B cell (primary cell): ENCODE results near the gene C6orf15. TPM values are rescaled to one million over a fixed set of nuclear protein-coding genes. Genes with fewer than 3 reads are reported as not detected.

ENCODE experiments used
- ATAC-seq: fragments of 200-7000 bp; cut with Tn5 transposase; one replicate; pipeline ENCODE4 v1.10.0; 2021; ENCODE audit warnings: low read depth, mild to moderate bottlenecking, moderate number of reproducible peaks, moderate library complexity
- CTCF ChIA-PET: fragments of 350-600 bp; sonication (Branson Sonifier 250); formaldehyde crosslinking; loops from one replicate; lab custom pipeline; 2021; ENCODE audit warnings: antibody characterized with exemption, inconsistent platforms; lab: Charles Lee
- POLR2A ChIA-PET: fragments of 350-600 bp; sonication (Branson Sonifier 250); formaldehyde crosslinking; loops from one replicate; lab custom pipeline; 2021; ENCODE audit warnings: antibody characterized with exemption; lab: Charles Lee
- DNase-seq: peaks from one replicate; pipeline ENCODE4 v3.0.0; 2013
- H2AFZ ChIP-seq: 2 replicates; pipeline ENCODE4 v1.6.1; 2012; ENCODE audit warnings: mild to moderate bottlenecking, low read depth, low read length; ENCODE audit not compliant: insufficient read depth, poor library complexity, severe bottlenecking
- H3K27ac ChIP-seq, 2 donors: 1 replicate in 1 of 2; 2 replicates in 1 of 2; pipeline ENCODE4 v1.5.1; 2012 to 2013; ENCODE audit warnings: low read length in 2 of 2, mild to moderate bottlenecking in 2 of 2, moderate library complexity in 1 of 2
- H3K27me3 ChIP-seq, 4 experiments: fragments of 200-600 bp in 1 of 4; sonication (generic) in 1 of 4; replicated peaks in 1 of 4; 1 replicate in 2 of 4; 2 replicates in 2 of 4; pipeline versions ENCODE4 v1.6.1 to v1.7.0; 2013 to 2016; ENCODE audit warnings: low read length in 3 of 4, mild to moderate bottlenecking in 2 of 4, mixed read lengths in 1 of 4, moderate library complexity in 1 of 4; ENCODE audit not compliant: insufficient read depth in 4 of 4, control insufficient read depth in 3 of 4; ENCODE audit errors: control extremely low read depth in 1 of 4
- H3K36me3 ChIP-seq, 2 experiments: replicated peaks in 1 of 2; 1 replicate in 1 of 2; 2 replicates in 1 of 2; pipeline versions ENCODE4 v1.6.1 to v1.7.1; 2013; ENCODE audit warnings: low read length in 1 of 2; ENCODE audit not compliant: insufficient read depth in 2 of 2, control insufficient read depth in 1 of 2; ENCODE audit errors: control extremely low read depth in 1 of 2, extremely low read depth in 1 of 2
- H3K4me1 ChIP-seq, 2 donors: fragments of 200-600 bp in 1 of 2; sonication (generic) in 1 of 2; 1 replicate in 1 of 2; 2 replicates in 1 of 2; pipeline versions ENCODE4 v1.5.1 to v1.6.1; 2013 to 2017; ENCODE audit warnings: low read length in 2 of 2; ENCODE audit not compliant: control insufficient read depth in 2 of 2, insufficient read depth in 2 of 2
- H3K4me2 ChIP-seq: replicated peaks from 2 replicates; pipeline ENCODE3; 2012; ENCODE audit warnings: mild to moderate bottlenecking, low read depth, low read length; ENCODE audit not compliant: poor library complexity, severe bottlenecking
- H3K4me3 ChIP-seq, 5 experiments: fragments of 200-600 bp in 1 of 5; sonication (generic) in 1 of 5; 1 replicate in 3 of 5; 2 replicates in 2 of 5; pipeline versions ENCODE4 v1.5.1 to v1.7.0; 2011 to 2016; ENCODE audit warnings: low read length in 4 of 5, mild to moderate bottlenecking in 4 of 5, low read depth in 2 of 5, control low read depth in 1 of 5, moderate library complexity in 1 of 5; ENCODE audit not compliant: insufficient read depth in 1 of 5; ENCODE audit errors: control extremely low read depth in 1 of 5, extremely low read depth in 1 of 5
- H3K79me2 ChIP-seq: fragments of 200-600 bp; sonication (generic); one replicate; pipeline ENCODE4 v1.6.0; 2016; ENCODE audit warnings: low read length; ENCODE audit not compliant: control insufficient read depth, insufficient read depth
- H3K9ac ChIP-seq: fragments of 200-600 bp; sonication (generic); 2 replicates; pipeline ENCODE4 v1.6.1; 2017; ENCODE audit warnings: mild to moderate bottlenecking, low read length, moderate library complexity
- H3K9me3 ChIP-seq, 3 donors: one replicate each; pipeline versions ENCODE4 v1.6.1 to v1.7.1; 2013; ENCODE audit warnings: low read length in 2 of 3; ENCODE audit not compliant: control insufficient read depth in 2 of 3, insufficient read depth in 1 of 3; ENCODE audit errors: control extremely low read depth in 1 of 3
- H4K20me1 ChIP-seq: 2 replicates; pipeline ENCODE4 v1.6.0; 2012; ENCODE audit warnings: mild to moderate bottlenecking, low read length; ENCODE audit not compliant: insufficient read depth, control insufficient read depth, poor library complexity, severe bottlenecking
- H3K27ac Mint-ChIP-seq: one replicate; pipeline ENCODE4 v1.8.0; 2021; ENCODE audit warnings: mixed read lengths
- H3K27me3 Mint-ChIP-seq: one replicate; pipeline ENCODE4 v1.8.0; 2021; ENCODE audit warnings: mixed read lengths
- H3K4me1 Mint-ChIP-seq: one replicate; pipeline ENCODE4 v1.8.0; 2021; ENCODE audit warnings: mixed read lengths
- H3K4me3 Mint-ChIP-seq: one replicate; pipeline ENCODE4 v1.8.0; 2021; ENCODE audit warnings: mixed read lengths
- H3K9me3 Mint-ChIP-seq: one replicate; pipeline ENCODE4 v1.8.0; 2022; ENCODE audit warnings: mixed read lengths; ENCODE audit not compliant: insufficient read depth
- CTCF ChIP-seq: fragments of 200-600 bp; IDR thresholded peaks from one replicate; pipeline ENCODE4 v1.8.0; 2022; ENCODE audit warnings: antibody characterized with exemption, mild to moderate bottlenecking
- EZH2 ChIP-seq: IDR thresholded peaks from 2 replicates; pipeline ENCODE4 v1.6.1; 2012; ENCODE audit warnings: borderline replicate concordance, low read depth, mild to moderate bottlenecking, moderate library complexity, low read length; ENCODE audit not compliant: insufficient read depth, poor library complexity, severe bottlenecking
- WGBS: methylation state at CpG from one replicate; pipeline ENCODE4 v1.1.5; 2013; ENCODE audit warnings: missing lambda C conversion rate; ENCODE audit not compliant: insufficient coverage; 5-methylcytosine and 5-hydroxymethylcytosine counted together
- intact Hi-C: fragments of 100-400 bp; cut with micrococcal nuclease; formaldehyde crosslinking; loops from one replicate; pipeline ENCODE4 v1.10.0; 2022
- polyA plus RNA-seq: library from polyadenylated mRNA; depleted of rRNA; stranded (reverse); fragments of >200 nt; gene quantifications from 2 replicates; pipeline ENCODE4 v1.2.3, GENCODE V29; 2012
- total RNA-seq, 2 donors: library from RNA; stranded (reverse); fragments of 120-200 nt in 1 of 2; gene quantifications; 1 replicate in 1 of 2; 2 replicates in 1 of 2; pipeline versions ENCODE4 v1.2.3 to v1.2.4, GENCODE V29; 2013 to 2022

C6orf15 gene
- total and polyA plus RNA-seq, 2 donors (not counting 1 experiment from before 2014, with no cell fraction given), result not detected

DNA sequence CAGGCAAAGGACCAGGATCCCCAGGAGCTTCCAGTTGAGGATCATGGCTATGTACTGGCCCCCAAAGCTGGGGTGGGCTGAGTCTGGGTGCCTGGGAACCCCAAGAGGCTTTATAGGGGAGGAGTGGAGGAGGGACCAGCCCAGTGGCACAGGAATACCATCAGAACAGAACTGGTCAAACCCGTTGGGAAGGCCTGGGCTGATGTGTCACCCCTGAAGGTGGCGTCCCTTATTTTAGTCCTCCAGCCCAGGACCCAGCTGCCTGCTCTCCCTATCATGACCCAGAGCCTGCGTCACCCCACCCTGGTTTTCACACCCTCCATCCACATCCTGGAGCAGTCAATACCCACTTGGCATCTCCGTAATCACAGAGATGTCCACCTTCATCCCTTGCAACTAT lies 26.6 kb upstream of the C6orf15 start, which contains the start of gene PSORS1C2:
TSS of gene PSORS1C2 (minus strand) at position 85 of the 400 bp plus-strand sequence. CDS start at position 45, 40 bp downstream.
- H3K4me1 Mint-ChIP-seq, result peaks cover 4% of the 10 kb centered on the region
- 100% methylated on average over 4 of the region's 4 CpGs for WGBS
- CTCF ChIA-PET, result interaction anchor here (0.6 to 10.4 kb wide), 10 partner anchors 8 to 484 kb away, joined by 3 to 133 read pairs (median 4); no protein-coding TSS in a partner anchor
- Histone ChIP-seq H3K4me2 (peak within 1 kb of the TSS; percentile 71), H3K36me3 (peaks cover 0 to 13% of the 10 kb centered on the region in 2 experiments), H3K27ac (no peak within 1 kb of the TSS), H3K9ac (no peak within 1 kb of the TSS), H3K4me3 (no peak within 1 kb of the TSS), H3K27me3 (no peaks in the 10 kb centered on the region), H3K4me1 (peaks cover 5 to 6% of the 10 kb centered on the region in 2 donors), H4K20me1 (no peaks in the 10 kb centered on the region), H3K79me2 (no peaks in the 10 kb centered on the region), H2AFZ (peak within 1 kb of the TSS; percentile 85), H3K9me3 (no peaks in the 10 kb centered on the region)
- POLR2A ChIA-PET, result interaction anchor here (0.5 to 0.9 kb wide), 2 partner anchors 54 to 257 kb away, joined by 3 to 12 read pairs; no protein-coding TSS in a partner anchor
- H3K27me3 Mint-ChIP-seq, result peaks cover 4% of the 10 kb centered on the region
- no peak for ATAC-seq
- peak within 1 kb of the TSS; percentile 83 for H3K4me3 Mint-ChIP-seq
- intact Hi-C loops, result no loop called here
- TF ChIP-seq EZH2 (no peak), CTCF (no peak)
- no peaks in the 10 kb centered on the region for H3K9me3 Mint-ChIP-seq
- no peak for DNase-seq
- no peak within 1 kb of the TSS for H3K27ac Mint-ChIP-seq

DNA sequence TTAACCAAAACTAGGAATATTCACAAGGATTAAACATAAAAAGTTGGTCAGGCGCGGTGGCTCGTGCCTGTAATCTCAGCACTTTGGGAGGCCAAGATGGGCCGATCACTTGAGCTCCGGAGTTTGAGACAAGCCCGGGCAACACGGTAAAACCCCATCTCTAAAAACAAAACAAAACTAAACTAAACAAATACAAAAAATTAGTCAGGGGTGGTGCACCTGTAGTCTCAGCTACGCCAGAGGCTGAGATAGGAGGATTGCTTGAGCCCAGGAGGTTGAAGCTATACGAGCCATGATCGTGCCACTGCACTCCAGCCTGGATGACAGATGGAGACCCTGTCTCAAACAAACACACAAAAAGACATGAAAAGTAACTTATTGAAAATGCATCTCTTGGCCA lies 23.3 kb upstream of the C6orf15 start:
- H3K4me2 ChIP-seq, result no peak overlapping the region
- ATAC-seq (no peak), DNase-seq (no peak)
- CTCF ChIA-PET, result interaction anchor here (1.6 to 10.4 kb wide), 6 partner anchors 9 to 232 kb away, joined by 4 to 133 read pairs (median 9); partner anchors contain the start of gene TCF19
- no peak for TF ChIP-seq EZH2
- peaks cover 5 to 6% of the 10 kb centered on the region in 2 donors for H3K4me1 ChIP-seq
- WGBS, result 89% methylated on average over 7 of the region's 10 CpGs
- H3K27ac ChIP-seq, result no peak overlapping the region
- Mint-ChIP-seq H3K4me1 (peaks cover 4% of the 10 kb centered on the region), H3K27me3 (peaks cover 4% of the 10 kb centered on the region), H3K27ac (no peak overlapping the region), H3K9me3 (no peaks in the 10 kb centered on the region), H3K4me3 (no peak overlapping the region)
- H3K27me3 ChIP-seq, result no peaks in the 10 kb centered on the region
- H2AFZ ChIP-seq, result no peak overlapping the region
- no peaks in the 10 kb centered on the region for H3K9me3 ChIP-seq
- H3K79me2 ChIP-seq, result no peaks in the 10 kb centered on the region
- no peaks in the 10 kb centered on the region for H3K36me3 ChIP-seq
- H3K4me3 ChIP-seq, result no peak overlapping the region
- H3K9ac ChIP-seq, result no peak overlapping the region
- H4K20me1 ChIP-seq, result no peaks in the 10 kb centered on the region
- POLR2A ChIA-PET, result interaction anchor here (0.7 kb wide), 1 partner anchor 15 kb away, joined by 4 read pairs; no protein-coding TSS in a partner anchor
- intact Hi-C loops, result no loop called here
